Hepatocyte (in vitro differentiated cells): ENCODE data around the gene COL7A1. TPM values are rescaled to one million over a fixed set of nuclear protein-coding genes. Genes with fewer than 3 reads are reported as not detected.
A peak's percentile ranks its signal among the peaks of the same experiment; 100 is the strongest.

ENCODE experiments used
- DNase-seq: peaks from one replicate; pipeline ENCODE4 v3.0.0-alpha.2; 2016; ENCODE audit warnings: low spot score
- H2AFZ ChIP-seq: fragments of 200-600 bp; sonication (generic); 2 replicates; pipeline ENCODE4 v1.6.0; 2016; ENCODE audit warnings: antibody characterized with exemption, mild to moderate bottlenecking
- H3K27ac ChIP-seq: fragments of 200-600 bp; sonication (generic); 2 replicates; pipeline ENCODE4 v1.5.1; 2016; ENCODE audit warnings: mild to moderate bottlenecking
- H3K27me3 ChIP-seq: fragments of 200-600 bp; sonication (generic); 2 replicates; pipeline ENCODE4 v1.6.1; 2016
- H3K36me3 ChIP-seq: fragments of 200-600 bp; sonication (generic); replicated peaks from 2 replicates; pipeline ENCODE4 v1.5.1; 2016; ENCODE audit warnings: low read depth; ENCODE audit not compliant: insufficient read depth
- H3K4me1 ChIP-seq: fragments of 200-600 bp; sonication (generic); 2 replicates; pipeline ENCODE4 v1.5.1; 2016; ENCODE audit warnings: mild to moderate bottlenecking, moderate library complexity; ENCODE audit not compliant: insufficient read depth
- H3K4me2 ChIP-seq: fragments of 200-600 bp; sonication (generic); 2 replicates; pipeline ENCODE4 v1.6.0; 2016
- H3K4me3 ChIP-seq: fragments of 200-600 bp; sonication (generic); 2 replicates; pipeline ENCODE4 v1.5.1; 2016; ENCODE audit warnings: mild to moderate bottlenecking
- H3K79me2 ChIP-seq: fragments of 200-600 bp; sonication (generic); 2 replicates; pipeline ENCODE4 v1.6.0; 2017; ENCODE audit warnings: mild to moderate bottlenecking
- H3K9me2 ChIP-seq: fragments of 200-600 bp; sonication (generic); replicated peaks from 2 replicates; pipeline ENCODE4 v1.6.0; 2017; ENCODE audit warnings: mild to moderate bottlenecking; ENCODE audit not compliant: insufficient read depth
- H3K9me3 ChIP-seq: fragments of 200-600 bp; sonication (generic); 2 replicates; pipeline ENCODE4 v1.5.1; 2016; ENCODE audit warnings: low read depth, mild to moderate bottlenecking
- H4K20me1 ChIP-seq: fragments of 200-600 bp; sonication (generic); 2 replicates; pipeline ENCODE4 v1.6.0; 2016; ENCODE audit warnings: mild to moderate bottlenecking; ENCODE audit not compliant: insufficient read depth, poor library complexity, severe bottlenecking
- CTCF ChIP-seq: fragments of 200-600 bp; sonication (generic); IDR thresholded peaks from 2 replicates; pipeline ENCODE4 v1.5.1; 2016; ENCODE audit warnings: antibody characterized with exemption, mild to moderate bottlenecking; ENCODE audit not compliant: poor library complexity
- EZH2 ChIP-seq: fragments of 200-600 bp; sonication (generic); IDR thresholded peaks from 2 replicates; pipeline ENCODE4 v1.6.1; 2016; ENCODE audit warnings: antibody characterized with exemption, mild to moderate bottlenecking, borderline replicate concordance
- EZH2phosphoT487 ChIP-seq: fragments of 200-600 bp; sonication (generic); IDR thresholded peaks from one replicate; pipeline ENCODE4 v1.6.1; 2018; ENCODE audit warnings: antibody characterized with exemption, mild to moderate bottlenecking, low read depth, moderate library complexity; ENCODE audit not compliant: unreplicated experiment, severe bottlenecking
- WGBS: methylation state at CpG from one replicate; pipeline ENCODE4 v1.1.6; 2016; ENCODE audit warnings: low lambda C conversion rate; ENCODE audit errors: missing lambda C conversion rate; 5-methylcytosine and 5-hydroxymethylcytosine counted together
- polyA plus RNA-seq: library from polyadenylated mRNA; unstranded; fragments of >200 nt; fragmentation: Nextera tagmentation; extraction: Ambion mirVana; gene quantifications from 2 replicates; pipeline ENCODE4 v1.2.1, GENCODE V29; 2016
- total RNA-seq: library from RNA; depleted of rRNA; stranded (reverse); fragments of >200 nt; gene quantifications from 2 replicates; pipeline ENCODE4 v1.2.3, GENCODE V29; 2014

The COL7A1 gene
- total and polyA plus RNA-seq, 2 experiments from 2014 or later: 17.4 to 19.6 TPM

DNA sequence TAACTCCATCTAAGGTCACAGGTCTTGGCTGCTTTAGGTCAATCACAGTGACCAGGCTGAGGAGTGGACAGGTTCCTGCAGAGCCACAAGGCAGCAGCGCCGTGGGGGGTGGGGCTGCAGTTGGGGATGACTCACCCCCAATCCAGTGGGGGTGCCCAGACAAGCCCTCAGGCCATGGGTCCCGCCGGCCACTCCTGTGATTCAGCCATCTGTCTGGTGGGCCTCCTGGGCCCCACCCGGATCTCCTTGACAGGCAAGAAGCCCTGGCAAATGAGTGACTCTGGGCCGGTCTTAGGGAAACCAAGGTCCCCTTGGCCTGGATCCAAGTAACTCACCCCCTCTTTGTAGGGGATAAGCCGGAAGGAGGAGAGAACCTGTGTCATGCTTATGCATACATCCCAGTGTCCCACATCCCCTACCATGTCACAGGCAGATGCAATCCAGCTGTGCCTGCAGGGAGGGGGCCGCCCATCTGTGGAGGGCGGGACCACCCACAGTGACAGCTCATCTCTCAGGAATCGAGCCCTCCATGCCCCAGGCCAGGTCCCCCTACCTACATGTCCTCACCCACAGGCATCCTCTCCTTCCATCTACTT is 495 bp upstream of the COL7A1 start:
- Histone ChIP-seq H4K20me1 (no peaks in the 10 kb centered on the region), H3K36me3 (no peaks in the 10 kb centered on the region), H3K9me3 (no peaks in the 10 kb centered on the region), H3K9me2 (no peaks in the 10 kb centered on the region), H3K4me2 (peak overlapping the region; percentile 72), H3K27me3 (no peaks in the 10 kb centered on the region), H2AFZ (no peak overlapping the region), H3K27ac (peak overlapping the region; percentile 95), H3K4me3 (no peak overlapping the region), H3K79me2 (no peaks in the 10 kb centered on the region), H3K4me1 (peaks cover 46% of the 10 kb centered on the region)
- TF ChIP-seq EZH2: no peak
- no peak for TF ChIP-seq CTCF
- TF ChIP-seq EZH2phosphoT487: no peak
- peak; percentile 86 for DNase-seq
- 20% methylated on average over 10 of the region's 10 CpGs for WGBS

- Histone ChIP-seq H3K79me2 (no peaks in the 10 kb centered on the region), H3K9me2 (no peaks in the 10 kb centered on the region), H2AFZ (no peak overlapping the region), H3K4me3 (no peak overlapping the region), H4K20me1 (no peaks in the 10 kb centered on the region), H3K27ac (no peak overlapping the region), H3K27me3 (no peaks in the 10 kb centered on the region), H3K4me1 (peaks cover 45% of the 10 kb centered on the region), H3K9me3 (no peaks in the 10 kb centered on the region), H3K4me2 (peak overlapping the region; percentile 72), H3K36me3 (no peaks in the 10 kb centered on the region)
- no peak for DNase-seq
- WGBS: 73% methylated on average over 27 of the region's 39 CpGs
- TF ChIP-seq CTCF (no peak), EZH2phosphoT487 (no peak), EZH2 (no peak)
Measured at GRCh38 chr3:48594417-48595049, 596 bp downstream of the COL7A1 start.

DNA sequence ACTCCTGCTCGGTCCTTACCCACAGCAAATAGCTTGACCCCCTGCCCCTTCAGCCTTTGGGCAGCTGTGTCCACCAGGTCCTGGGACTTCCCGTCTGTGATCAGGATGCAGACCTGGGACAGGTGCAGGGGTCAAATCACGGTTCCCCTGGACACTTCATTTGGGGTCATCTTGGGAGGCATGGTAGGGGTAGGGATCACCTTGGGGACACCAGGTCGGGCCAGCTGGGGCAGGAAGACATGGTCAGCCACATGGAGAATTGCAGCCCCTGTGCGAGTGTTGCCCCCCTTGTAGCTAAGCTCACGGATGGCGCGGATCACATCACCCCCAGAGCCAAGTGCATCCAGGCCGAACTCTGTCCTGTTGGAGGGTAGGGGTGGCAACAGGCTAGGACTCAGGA is 1.8 kb downstream of the COL7A1 start:
- H3K27me3 ChIP-seq: no peaks in the 10 kb centered on the region
- no peaks in the 10 kb centered on the region for H3K36me3 ChIP-seq
- DNase-seq: no peak
- H4K20me1 ChIP-seq: no peaks in the 10 kb centered on the region
- H3K9me3 ChIP-seq: no peaks in the 10 kb centered on the region
- H3K27ac ChIP-seq: no peak overlapping the region
- TF ChIP-seq EZH2 (no peak), EZH2phosphoT487 (no peak), CTCF (no peak)
- no peak overlapping the region for H3K4me2 ChIP-seq
- H3K4me1 ChIP-seq: peaks cover 34% of the 10 kb centered on the region
- no peaks in the 10 kb centered on the region for H3K9me2 ChIP-seq
- no peak overlapping the region for H2AFZ ChIP-seq
- WGBS: 96% methylated on average over 9 of the region's 9 CpGs
- H3K4me3 ChIP-seq: no peak overlapping the region
- H3K79me2 ChIP-seq: no peaks in the 10 kb centered on the region
